Stimulated activated effector memory CD8-positive, alpha-beta T cell treated with anti-CD3 and anti-CD28 coated beads, Interleukin-12 subunit alpha, Interleukin-12 subunit beta, amount 100 ng/mL, for 72 hours (primary cell): ENCODE measurements around the gene SPAG17.

ENCODE experiments used
- ATAC-seq: fragments of 150-1000 bp; cut with Tn5 transposase; 2 replicates; pipeline ENCODE4 v1.10.0; 2021
- DNase-seq, 2 donors: peaks; one replicate each; pipeline ENCODE4 v3.0.0; 2021 to 2022; ENCODE audit warnings: low spot score in 2 of 2
- H3K27ac Mint-ChIP-seq: one replicate; pipeline ENCODE4 v1.8.0; 2022; ENCODE audit warnings: mild to moderate bottlenecking, mixed read lengths
- H3K36me3 Mint-ChIP-seq: one replicate; pipeline ENCODE4 v1.8.0; 2022; ENCODE audit warnings: mild to moderate bottlenecking, mixed read lengths
- H3K4me1 Mint-ChIP-seq: one replicate; pipeline ENCODE4 v1.8.0; 2022; ENCODE audit warnings: mixed read lengths
- H3K4me3 Mint-ChIP-seq: one replicate; pipeline ENCODE4 v1.8.0; 2022; ENCODE audit warnings: mild to moderate bottlenecking, mixed read lengths
- H3K9me3 Mint-ChIP-seq: one replicate; pipeline ENCODE4 v1.8.0; 2022; ENCODE audit warnings: mixed read lengths

SPAG17 gene

GRCh38 chr1:117904485-117904884 is 280.5 kb downstream of the SPAG17 start:
- ATAC-seq, result no peak
- H3K9me3 Mint-ChIP-seq, result no peaks in the 10 kb centered on the region
- peaks cover 81% of the 10 kb centered on the region for H3K36me3 Mint-ChIP-seq
- no peak overlapping the region for H3K4me3 Mint-ChIP-seq
- H3K4me1 Mint-ChIP-seq, result no peaks in the 10 kb centered on the region
- no peak for DNase-seq
- H3K27ac Mint-ChIP-seq, result no peak overlapping the region
